ENCODE results near the gene CLDN34. TPM values are rescaled to one million over a fixed set of nuclear protein-coding genes. Genes with fewer than 3 reads are reported as not detected.

The CLDN34 gene
- total RNA-seq, 2 experiments from 2014 or later, result not detected

DNA sequence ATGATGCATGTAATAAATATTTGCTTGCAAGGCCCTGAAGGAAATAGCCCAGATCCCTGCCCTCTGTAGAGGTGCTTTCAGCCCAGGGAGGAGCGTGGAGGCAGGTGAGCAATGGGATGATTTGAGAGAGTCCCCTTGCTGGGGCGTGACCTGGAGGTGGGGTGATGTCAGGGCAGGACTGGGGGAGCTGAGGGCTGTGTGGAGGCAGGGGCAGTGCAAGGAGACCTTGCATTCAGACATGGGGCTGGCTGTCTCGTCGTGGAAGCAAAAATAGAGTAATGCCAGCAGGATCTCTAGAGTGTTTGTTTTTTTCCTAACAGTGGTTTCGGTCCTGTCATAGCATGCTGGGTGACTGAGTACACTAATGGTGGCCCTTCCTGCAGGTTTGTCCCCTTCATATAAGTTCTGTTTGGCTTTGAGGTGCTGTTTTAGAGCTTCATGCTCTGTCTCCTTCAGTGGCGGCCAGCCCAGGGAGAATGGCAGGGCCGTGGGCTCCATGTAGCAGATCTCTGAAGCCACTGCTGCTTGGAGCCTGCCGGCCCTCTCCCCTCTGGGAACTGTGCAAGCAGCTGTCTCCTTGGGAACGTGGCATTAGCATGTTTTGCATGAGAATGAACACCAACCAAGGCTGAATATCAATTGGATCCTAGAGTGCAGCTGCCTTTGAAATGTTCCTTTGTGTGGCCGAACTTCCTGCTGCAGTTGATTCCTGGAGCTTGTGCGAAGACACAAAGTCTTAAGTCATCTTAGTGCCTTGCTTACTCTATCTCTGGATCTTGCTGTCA, 39.3 kb upstream of the CLDN34 start:
- POLR2A ChIA-PET, result no interaction called here
- H3K36me3 ChIP-seq (ENCODE audit: insufficient read depth, low read length), result no peaks in the 10 kb centered on the region
- no peak overlapping the region for H3K27ac ChIP-seq (ENCODE audit: low read depth, low read length, poor library complexity, severe bottlenecking)
- H3K79me2 ChIP-seq (ENCODE audit: insufficient read depth, low read depth, low read length), result no peaks in the 10 kb centered on the region
- H3K4me3 ChIP-seq (ENCODE audit: low read depth, low read length, poor library complexity, severe bottlenecking), result no peak overlapping the region
- intact Hi-C loops (cut with micrococcal nuclease; ENCODE audit: unreplicated experiment), result no loop called here
- no peak overlapping the region for H2AFZ ChIP-seq (ENCODE audit: low read length)
- H3K4me2 ChIP-seq (ENCODE audit: low read length), result no peak overlapping the region
- no peaks in the 10 kb centered on the region for H3K9me2 ChIP-seq (ENCODE audit: insufficient read depth, low read length)
- H3K4me1 ChIP-seq (ENCODE audit: insufficient read depth, low read length, poor library complexity, severe bottlenecking), result no peaks in the 10 kb centered on the region
- no peak for DNase-seq (ENCODE audit: low spot score)
- no peaks in the 10 kb centered on the region for H4K20me1 ChIP-seq (ENCODE audit: insufficient read depth, low read length)
- TF ChIP-seq, protein P1, sequence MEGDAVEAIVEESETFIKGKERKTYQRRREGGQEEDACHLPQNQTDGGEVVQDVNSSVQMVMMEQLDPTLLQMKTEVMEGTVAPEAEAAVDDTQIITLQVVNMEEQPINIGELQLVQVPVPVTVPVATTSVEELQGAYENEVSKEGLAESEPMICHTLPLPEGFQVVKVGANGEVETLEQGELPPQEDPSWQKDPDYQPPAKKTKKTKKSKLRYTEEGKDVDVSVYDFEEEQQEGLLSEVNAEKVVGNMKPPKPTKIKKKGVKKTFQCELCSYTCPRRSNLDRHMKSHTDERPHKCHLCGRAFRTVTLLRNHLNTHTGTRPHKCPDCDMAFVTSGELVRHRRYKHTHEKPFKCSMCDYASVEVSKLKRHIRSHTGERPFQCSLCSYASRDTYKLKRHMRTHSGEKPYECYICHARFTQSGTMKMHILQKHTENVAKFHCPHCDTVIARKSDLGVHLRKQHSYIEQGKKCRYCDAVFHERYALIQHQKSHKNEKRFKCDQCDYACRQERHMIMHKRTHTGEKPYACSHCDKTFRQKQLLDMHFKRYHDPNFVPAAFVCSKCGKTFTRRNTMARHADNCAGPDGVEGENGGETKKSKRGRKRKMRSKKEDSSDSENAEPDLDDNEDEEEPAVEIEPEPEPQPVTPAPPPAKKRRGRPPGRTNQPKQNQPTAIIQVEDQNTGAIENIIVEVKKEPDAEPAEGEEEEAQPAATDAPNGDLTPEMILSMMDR (conservative IDR thresholded peaks at IDR 0.05; ENCODE audit: low read length), result no peak
- TF ChIP-seq EZH2phosphoT487 (IDR thresholded peaks at IDR 0.05; ENCODE audit: borderline replicate concordance, low read depth, low read length), result no peak
- CTCF ChIA-PET (ENCODE audit: unreplicated experiment), result no interaction called here
- H3K9me3 ChIP-seq (ENCODE audit: low read length), result no peaks in the 10 kb centered on the region
- no TSS peak for BruUV-seq (replicated peaks)

- H3K9me2 ChIP-seq (ENCODE audit: insufficient read depth, low read length), result no peaks in the 10 kb centered on the region
- no peaks in the 10 kb centered on the region for H3K79me2 ChIP-seq (ENCODE audit: insufficient read depth, low read depth, low read length)
- no peak overlapping the region for H3K27ac ChIP-seq (ENCODE audit: low read depth, low read length, poor library complexity, severe bottlenecking)
- no peaks in the 10 kb centered on the region for H3K9me3 ChIP-seq (ENCODE audit: low read length)
- H3K36me3 ChIP-seq (ENCODE audit: insufficient read depth, low read length), result no peaks in the 10 kb centered on the region
- no peak overlapping the region for H3K4me2 ChIP-seq (ENCODE audit: low read length)
- H3K4me1 ChIP-seq (ENCODE audit: insufficient read depth, low read length, poor library complexity, severe bottlenecking), result no peaks in the 10 kb centered on the region
- intact Hi-C loops (cut with micrococcal nuclease; ENCODE audit: unreplicated experiment), result no loop called here
- CTCF ChIA-PET (ENCODE audit: unreplicated experiment), result no interaction called here
- H2AFZ ChIP-seq (ENCODE audit: low read length), result no peak overlapping the region
- POLR2A ChIA-PET, result no interaction called here
- TF ChIP-seq EZH2phosphoT487 (IDR thresholded peaks at IDR 0.05; ENCODE audit: borderline replicate concordance, low read depth, low read length), result no peak
- TF ChIP-seq, protein P1 (conservative IDR thresholded peaks at IDR 0.05; ENCODE audit: low read length), result no peak
- no peak overlapping the region for H3K4me3 ChIP-seq (ENCODE audit: low read depth, low read length, poor library complexity, severe bottlenecking)
- no peaks in the 10 kb centered on the region for H4K20me1 ChIP-seq (ENCODE audit: insufficient read depth, low read length)
- BruUV-seq (replicated peaks), result no TSS peak
- DNase-seq (ENCODE audit: low spot score), result no peak
Observed at GRCh38 chrX:9935436-9935835, 31.7 kb upstream of the CLDN34 start.

DNA sequence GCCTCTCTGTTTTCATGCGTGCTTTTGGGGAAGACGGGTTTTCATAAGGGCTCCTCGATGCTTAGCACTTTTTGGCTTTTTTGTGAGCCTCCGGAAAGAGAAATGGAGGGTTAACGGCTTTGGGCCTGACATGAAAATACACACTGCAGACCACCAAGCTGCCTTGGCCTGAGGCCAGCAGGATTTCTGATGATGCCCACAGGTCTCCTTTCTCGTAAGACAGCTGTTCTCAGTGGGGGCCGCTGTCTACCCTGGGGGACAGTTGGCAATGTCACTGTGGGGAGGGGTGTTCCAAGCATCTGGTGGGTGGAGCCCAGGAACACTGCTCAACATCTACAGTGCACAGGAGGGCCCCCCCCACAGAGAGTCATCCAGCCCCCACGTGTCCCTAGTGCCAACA, 29.4 kb upstream of the CLDN34 start:
- H3K4me1 ChIP-seq (ENCODE audit: insufficient read depth, low read length, poor library complexity, severe bottlenecking), result no peaks in the 10 kb centered on the region
- H3K36me3 ChIP-seq (ENCODE audit: insufficient read depth, low read length), result no peaks in the 10 kb centered on the region
- H4K20me1 ChIP-seq (ENCODE audit: insufficient read depth, low read length), result no peaks in the 10 kb centered on the region
- no peaks in the 10 kb centered on the region for H3K79me2 ChIP-seq (ENCODE audit: insufficient read depth, low read depth, low read length)
- no peak overlapping the region for H3K4me3 ChIP-seq (ENCODE audit: low read depth, low read length, poor library complexity, severe bottlenecking)
- H3K27ac ChIP-seq (ENCODE audit: low read depth, low read length, poor library complexity, severe bottlenecking), result no peak overlapping the region
- CTCF ChIA-PET (ENCODE audit: unreplicated experiment), result no interaction called here
- H2AFZ ChIP-seq (ENCODE audit: low read length), result no peak overlapping the region
- no peaks in the 10 kb centered on the region for H3K9me2 ChIP-seq (ENCODE audit: insufficient read depth, low read length)
- TF ChIP-seq EZH2phosphoT487 (IDR thresholded peaks at IDR 0.05; ENCODE audit: borderline replicate concordance, low read depth, low read length), result no peak
- TF ChIP-seq, protein P1 (conservative IDR thresholded peaks at IDR 0.05; ENCODE audit: low read length), result no peak
- H3K4me2 ChIP-seq (ENCODE audit: low read length), result no peak overlapping the region
- POLR2A ChIA-PET, result no interaction called here
- no peaks in the 10 kb centered on the region for H3K9me3 ChIP-seq (ENCODE audit: low read length)
- no peak for DNase-seq (ENCODE audit: low spot score)
- intact Hi-C loops (cut with micrococcal nuclease; ENCODE audit: unreplicated experiment), result no loop called here
- no TSS peak for BruUV-seq (replicated peaks)
